HG02938 (cell line): Measurements from ENCODE around the gene GPR4.

ENCODE experiments used
- ATAC-seq: cut with Tn5 transposase; IDR thresholded peaks from one replicate; pipeline ENCODE4 v1.9.1; 2021; ENCODE audit warnings: mild to moderate bottlenecking, moderate library complexity; ENCODE audit not compliant: unreplicated experiment

GPR4 gene

DNA sequence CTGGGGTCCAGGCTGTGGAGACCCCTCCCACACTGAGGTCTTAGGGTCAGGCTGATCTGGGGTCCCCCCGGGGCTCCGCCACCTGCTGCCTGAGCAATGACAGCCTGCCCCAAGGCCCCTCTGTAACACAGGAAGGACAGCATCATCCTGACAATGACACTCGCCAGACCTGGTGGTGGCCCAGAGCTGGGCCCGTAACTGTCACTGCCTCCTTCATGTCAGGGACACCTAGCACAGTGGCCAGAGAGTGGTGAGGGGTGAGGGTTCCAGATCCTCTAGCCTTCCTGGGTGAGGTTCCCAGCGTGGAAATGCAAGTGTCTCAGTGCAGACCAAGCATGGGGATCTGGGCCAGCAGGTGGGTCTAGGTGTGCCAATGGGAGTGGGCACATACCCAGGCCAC, 45.2 kb downstream of the GPR4 start:
- no peak for ATAC-seq

DNA sequence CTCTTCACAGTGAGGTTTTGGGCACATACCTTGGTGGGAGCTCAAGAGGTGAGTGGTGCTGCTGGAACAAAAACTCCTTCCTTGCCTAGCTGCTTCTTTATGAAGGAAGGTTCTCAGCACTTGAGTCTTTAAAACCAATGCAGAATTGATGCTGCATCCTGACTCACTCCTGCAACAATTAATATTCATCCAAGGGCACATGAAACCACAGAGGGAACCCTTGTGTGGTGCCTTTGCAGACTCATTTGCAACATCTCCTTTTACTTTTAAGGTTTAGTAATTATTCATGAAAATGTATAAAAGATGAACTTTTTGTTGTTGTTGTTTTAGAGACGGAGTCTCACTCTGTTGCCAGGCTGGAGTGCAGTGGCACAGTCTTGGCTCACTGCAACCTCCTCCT, 47.5 kb downstream of the GPR4 start:
- ATAC-seq: no peak

DNA sequence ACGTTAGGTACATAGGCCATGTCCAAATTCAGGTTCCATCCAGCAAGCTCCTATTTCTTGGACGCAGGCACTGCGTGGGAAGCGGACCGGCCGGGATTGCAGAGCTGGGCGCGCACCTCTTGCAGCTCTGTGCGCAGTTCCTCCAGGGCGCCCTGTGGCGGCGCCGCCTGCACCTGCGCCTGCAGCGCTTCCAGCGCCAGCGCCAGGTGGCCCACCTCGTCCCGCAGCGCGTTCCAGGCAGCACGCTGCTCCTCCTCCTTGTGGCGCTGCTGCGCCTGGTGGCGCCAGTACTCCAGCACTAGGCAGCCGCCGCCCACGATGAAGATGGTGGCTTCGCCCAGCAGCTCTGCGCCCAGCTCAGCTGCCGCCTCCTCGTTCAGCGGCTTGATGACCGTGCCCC, 48.5 kb downstream of the GPR4 start:
- no peak for ATAC-seq

DNA sequence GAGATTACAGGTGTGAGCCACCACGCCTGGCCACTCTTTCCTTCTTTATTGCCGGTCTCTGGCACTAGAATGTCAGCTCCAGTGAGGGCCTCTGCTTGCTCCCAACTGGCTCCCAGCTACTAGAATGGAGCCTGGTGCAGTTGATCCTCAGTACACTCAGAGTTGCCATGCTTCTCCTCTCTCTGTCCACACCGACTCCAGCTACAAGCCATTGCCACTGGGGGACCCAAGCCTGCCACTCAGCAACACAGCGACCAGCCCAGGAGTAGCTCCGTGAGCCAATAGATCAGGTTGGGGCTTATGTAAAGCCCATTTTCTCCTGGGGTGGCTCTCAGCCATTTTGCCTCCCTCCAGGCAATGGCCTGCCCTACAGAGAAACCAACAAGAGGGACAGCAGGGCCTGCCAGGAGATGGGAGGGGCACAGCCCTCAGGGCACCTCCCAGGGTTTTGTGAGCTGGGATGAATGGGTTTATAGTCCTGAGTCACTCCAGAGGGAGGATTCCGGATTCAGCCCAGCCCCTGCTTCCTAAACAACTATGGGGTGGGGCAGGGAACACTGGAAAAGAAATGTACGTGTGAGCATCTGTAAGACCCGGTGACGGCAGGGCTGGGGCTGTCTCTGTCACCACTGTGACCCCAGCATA, 53.9 kb downstream of the GPR4 start:
- ATAC-seq: no peak

DNA sequence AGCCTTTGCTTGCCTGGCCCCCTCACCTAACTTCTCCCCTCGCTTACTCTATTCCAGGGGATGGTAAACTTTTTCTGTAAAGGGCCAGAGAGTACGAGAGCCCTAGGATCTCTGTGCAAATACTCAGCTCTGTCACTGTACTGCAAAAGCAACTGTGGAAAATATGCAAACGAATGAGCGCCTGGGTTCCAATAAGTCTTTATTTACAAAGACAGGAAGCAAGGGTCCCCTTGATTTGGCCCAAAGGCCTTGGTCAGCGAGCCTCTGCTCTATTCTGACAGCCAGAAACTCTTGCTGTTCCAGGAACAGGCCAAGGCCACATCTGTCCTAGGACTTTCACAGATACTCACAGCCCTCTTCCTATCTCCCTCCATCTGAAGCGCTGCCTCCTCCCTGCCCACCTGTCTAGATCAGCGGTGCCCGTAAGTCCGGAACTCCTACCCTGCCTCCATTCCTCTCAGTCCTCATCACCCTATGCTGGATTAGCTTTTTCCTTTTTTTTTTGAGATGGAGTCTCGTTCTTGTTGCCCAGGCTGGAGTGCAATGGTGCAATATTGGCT, 54.7 kb downstream of the GPR4 start:
- no peak for ATAC-seq

DNA sequence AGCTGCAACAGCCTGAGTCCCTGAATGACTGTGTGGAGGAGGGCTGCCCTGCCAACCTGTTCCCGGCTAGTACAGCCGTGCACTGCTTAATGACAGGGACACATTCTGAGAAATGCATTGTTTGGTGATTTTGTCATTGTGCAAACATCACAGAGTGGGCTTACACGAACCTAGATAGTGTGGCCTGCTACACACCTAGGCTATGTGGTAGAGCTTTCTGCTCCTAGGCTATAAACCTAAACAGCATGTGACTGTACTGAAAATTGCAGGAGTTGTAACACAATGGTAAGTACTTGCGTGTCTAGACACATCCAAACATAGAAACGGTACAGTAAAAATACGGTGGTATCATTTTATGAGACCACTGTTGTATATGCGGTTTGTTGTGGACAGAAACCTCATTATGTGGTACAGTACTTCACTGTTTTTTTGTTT, 59.8 kb downstream of the GPR4 start:
- ATAC-seq: no peak
